Astrocyte of the cerebellum (primary cell): ENCODE data around the gene MT1X.

Experiments used
- DNase-seq: peaks from one replicate; pipeline ENCODE4 v3.0.0-alpha.2; 2011; ENCODE audit warnings: low read depth
- H3K4me3 ChIP-seq: 2 replicates; pipeline ENCODE4 v1.5.1; 2011; ENCODE audit warnings: mild to moderate bottlenecking, low read depth, low read length, moderate library complexity
- in situ Hi-C: cut with HindIII; loops from 2 replicates; pipeline ENCODE4 v1.10.0; 2017; ENCODE audit warnings: low sequenced_read_pairs
- TF ChIP-seq, protein P1 (sequence below): IDR thresholded peaks from 2 replicates; pipeline ENCODE4 v1.5.1; 2012; ENCODE audit warnings: low read length, low read depth, moderate library complexity, mild to moderate bottlenecking; ENCODE audit errors: missing control alignments

The MT1X gene

DNA sequence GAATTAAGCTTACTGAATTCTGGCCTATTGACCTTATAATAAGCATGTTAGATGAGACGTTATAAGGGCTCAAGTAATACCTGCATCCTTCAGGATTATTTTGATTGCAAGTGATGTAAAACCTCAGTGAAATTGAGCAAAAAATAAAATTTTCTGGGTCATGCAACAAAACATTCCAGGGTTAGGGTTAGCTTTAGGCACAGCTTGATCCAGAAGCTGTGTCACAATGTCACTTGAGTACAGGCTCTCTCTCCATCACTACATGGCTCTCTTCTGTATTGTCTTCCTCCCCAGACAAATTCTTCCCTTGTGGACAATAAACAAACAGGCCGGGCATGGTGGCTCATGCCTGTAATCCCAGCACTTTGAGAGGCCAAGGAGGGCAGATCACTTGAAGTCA is 44.0 kb downstream of the MT1X start:
- in situ Hi-C loops: no loop called here

DNA sequence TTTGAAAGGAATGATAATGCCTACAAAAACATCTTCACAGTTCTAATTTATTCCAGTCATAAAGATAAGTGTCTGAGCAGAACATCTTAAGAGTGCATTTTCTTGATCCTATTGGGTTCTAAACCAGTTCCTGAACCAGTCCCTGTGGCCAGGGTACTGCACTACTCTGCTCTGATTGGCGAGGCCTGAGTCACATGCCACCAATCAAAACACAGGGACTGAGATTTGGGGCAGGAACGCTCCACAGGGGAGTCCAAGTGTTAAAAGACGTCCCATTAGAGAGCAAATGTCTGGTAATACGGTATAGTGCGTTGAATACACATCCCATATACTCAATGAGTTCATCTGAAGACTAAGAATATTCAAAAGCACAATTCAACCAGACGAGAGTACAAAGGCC is 44.7 kb downstream of the MT1X start:
- TF ChIP-seq, protein P1, sequence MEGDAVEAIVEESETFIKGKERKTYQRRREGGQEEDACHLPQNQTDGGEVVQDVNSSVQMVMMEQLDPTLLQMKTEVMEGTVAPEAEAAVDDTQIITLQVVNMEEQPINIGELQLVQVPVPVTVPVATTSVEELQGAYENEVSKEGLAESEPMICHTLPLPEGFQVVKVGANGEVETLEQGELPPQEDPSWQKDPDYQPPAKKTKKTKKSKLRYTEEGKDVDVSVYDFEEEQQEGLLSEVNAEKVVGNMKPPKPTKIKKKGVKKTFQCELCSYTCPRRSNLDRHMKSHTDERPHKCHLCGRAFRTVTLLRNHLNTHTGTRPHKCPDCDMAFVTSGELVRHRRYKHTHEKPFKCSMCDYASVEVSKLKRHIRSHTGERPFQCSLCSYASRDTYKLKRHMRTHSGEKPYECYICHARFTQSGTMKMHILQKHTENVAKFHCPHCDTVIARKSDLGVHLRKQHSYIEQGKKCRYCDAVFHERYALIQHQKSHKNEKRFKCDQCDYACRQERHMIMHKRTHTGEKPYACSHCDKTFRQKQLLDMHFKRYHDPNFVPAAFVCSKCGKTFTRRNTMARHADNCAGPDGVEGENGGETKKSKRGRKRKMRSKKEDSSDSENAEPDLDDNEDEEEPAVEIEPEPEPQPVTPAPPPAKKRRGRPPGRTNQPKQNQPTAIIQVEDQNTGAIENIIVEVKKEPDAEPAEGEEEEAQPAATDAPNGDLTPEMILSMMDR: no peak
- in situ Hi-C loops: no loop called here
- no peak overlapping the region for H3K4me3 ChIP-seq
- no peak for DNase-seq

More for the DNA sequence above, 44.0 kb downstream of the MT1X start:
- H3K4me3 ChIP-seq: no peak overlapping the region
- TF ChIP-seq, protein P1: no peak
- no peak for DNase-seq

DNA sequence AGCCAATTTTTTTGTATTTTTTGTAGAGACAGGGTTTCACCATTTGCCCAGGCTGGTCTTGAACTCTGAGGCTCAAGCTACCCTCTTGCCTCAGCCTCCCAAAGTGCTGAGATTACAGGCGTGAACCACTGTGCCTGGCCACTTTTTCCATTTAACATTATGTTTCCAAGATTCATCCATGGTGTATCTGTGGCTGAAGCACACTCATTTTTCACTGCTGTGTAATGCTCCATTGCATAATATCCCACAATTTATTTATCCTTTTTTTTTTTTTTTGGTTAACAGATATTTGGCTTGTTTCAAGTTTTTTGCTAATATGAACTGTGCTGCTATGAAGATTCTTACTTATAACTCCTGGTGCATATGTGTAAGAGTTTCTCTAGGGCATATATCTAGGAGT is 45.8 kb downstream of the MT1X start:
- no peak for DNase-seq
- H3K4me3 ChIP-seq: no peak overlapping the region
- TF ChIP-seq, protein P1: no peak
- in situ Hi-C loops: no loop called here

DNA sequence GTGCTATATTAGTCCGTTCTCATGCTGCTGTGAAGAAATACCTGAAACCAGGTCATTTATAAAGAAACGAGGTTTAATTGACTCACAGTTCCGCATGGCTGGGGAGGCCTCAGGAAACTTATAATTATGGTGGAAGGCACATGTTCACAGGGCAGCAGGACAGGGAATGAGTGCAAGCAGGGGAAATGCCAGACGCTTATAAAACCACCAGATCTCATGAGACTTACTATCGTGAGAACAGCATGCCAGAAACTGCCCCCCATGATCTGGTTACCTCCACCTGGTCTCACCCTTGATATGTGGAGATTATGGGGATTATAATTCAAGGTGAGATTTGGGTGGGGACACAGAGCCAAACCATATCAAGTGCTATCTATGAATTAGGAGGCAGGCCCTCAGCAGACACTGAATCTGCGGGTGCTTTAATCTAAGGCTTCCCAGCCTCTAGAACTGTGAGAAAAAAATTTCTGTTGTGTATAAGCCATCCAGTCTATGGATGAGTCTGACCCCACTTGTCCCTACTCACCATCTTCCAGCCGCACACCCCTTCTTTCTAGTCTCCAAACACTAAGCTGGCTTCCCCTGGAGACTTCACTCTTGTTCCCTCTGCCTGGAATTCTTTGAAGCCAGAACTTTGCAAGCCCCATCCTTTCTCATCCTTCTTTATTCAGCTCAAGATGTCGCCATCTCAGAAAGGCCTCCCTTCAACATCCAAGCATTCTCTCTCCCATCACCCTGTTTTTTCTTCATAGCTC is 46.9 kb downstream of the MT1X start:
- peak overlapping the region; percentile 91 for H3K4me3 ChIP-seq
- DNase-seq: no peak
- TF ChIP-seq, protein P1: no peak
- in situ Hi-C loops: no loop called here

DNA sequence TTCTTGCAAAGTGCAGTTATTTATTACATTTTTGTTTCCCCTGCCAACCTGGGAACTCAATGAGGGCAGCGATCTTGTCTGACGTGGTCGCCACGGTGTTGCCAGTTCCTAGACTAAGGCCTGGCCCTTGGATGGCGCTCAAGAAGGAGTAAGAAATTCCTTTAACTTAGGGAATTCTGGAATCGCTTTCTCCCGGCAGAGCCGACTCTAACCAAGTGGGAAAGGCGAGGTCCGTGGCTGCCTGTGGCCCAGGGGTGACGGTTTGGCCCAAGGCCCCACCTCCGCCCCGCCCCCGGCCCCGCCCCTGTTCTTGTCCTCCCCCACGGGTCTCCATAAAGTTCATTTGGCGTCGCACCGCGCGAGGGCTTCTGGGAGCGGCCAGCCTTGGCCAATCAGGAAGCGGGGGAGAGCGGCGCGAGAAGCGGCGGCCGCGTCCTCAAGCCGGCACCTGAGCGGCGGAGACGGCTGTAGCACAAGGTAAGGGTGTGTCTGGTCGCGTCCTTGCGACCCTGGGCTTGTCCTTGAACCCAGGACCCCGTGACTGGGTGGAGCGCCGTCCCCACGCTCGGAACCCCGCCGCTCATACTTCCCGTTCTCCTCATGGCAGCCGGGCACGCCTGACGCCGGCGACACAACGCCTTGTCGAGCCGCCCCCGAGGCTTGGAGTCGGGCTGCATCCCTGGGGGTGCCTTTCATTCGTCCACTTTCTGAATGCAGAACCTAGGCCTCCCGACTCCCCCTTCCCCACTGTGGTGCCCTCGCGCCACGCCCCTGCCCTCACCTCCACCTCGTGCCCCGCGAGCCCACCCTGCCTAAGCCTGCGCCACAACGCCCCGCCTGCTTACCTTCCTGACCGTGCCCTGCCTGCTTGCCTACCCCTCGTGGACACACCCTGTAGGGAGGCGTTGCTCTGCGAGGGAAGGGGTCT is 47.7 kb downstream of the MT1X start, which contains the start of gene NUP93:
TSS of gene NUP93 (plus strand) at position 395 of the 928 bp plus-strand sequence. CDS start 18,119 bp downstream, outside the sequence.
- TF ChIP-seq, protein P1: no peak
- DNase-seq: peak; percentile 78
- H3K4me3 ChIP-seq: peak within 1 kb of the TSS; percentile 91
- in situ Hi-C loops: no loop called here

DNA sequence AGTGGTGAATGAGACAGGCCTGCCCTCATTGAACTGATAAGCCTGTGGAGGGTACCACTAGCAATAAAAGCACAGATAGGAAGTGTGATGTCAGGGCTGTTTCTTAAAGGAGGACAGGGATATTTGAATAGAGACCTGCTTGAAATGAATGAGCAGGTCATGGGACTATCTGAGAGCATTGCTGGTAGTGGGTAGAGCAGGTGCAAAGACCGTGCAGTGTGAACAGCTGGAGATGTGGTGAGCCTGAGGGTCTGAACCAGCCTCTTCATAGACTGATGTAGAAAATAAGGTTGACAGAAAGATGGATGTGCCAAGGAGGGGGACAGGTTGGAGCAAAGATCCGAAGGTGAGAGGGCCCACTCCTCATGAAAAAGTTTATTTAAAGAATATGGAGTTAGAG is 50.1 kb downstream of the MT1X start:
- no peak overlapping the region for H3K4me3 ChIP-seq
- TF ChIP-seq, protein P1: no peak
- in situ Hi-C loops: no loop called here
- no peak for DNase-seq
